ENCODE results near the gene TSSK6. TPM values are rescaled to one million over a fixed set of nuclear protein-coding genes. Genes with fewer than 3 reads are reported as not detected.

The TSSK6 gene
- total and polyA plus RNA-seq, 8 donors, result 0.69 to 2.5 (median 1.5) TPM

DNA sequence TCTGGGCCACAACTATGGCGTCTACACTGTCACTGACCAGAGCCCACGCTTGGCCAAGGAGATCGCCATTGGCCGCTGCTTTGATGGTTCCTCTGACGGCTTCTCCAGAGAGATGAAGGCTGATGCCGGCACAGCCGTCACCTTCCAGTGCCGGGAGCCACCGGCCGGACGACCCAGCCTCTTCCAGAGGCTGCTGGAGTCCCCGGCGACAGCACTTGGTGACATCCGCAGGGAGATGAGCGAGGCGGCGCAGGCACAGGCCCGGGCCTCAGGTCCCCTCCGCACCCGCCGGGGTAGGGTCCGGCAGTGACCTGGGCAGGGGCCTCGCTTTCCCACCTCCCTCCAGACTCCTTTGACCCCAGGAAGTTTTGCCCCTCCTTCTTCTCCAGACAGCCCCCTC lies 30.4 kb upstream of the TSSK6 start:
- WGBS, 2 donors, result 81 to 88% methylated on average over 19 to 23 of the region's 23 CpGs
- FAIRE-seq, result no peak
- intact Hi-C loops (cut with DNase I), result loop anchor here in 2 of 3 donors (10.0 kb wide), 2 partner anchors 89 to 399 kb away; no protein-coding TSS in a partner anchor

DNA sequence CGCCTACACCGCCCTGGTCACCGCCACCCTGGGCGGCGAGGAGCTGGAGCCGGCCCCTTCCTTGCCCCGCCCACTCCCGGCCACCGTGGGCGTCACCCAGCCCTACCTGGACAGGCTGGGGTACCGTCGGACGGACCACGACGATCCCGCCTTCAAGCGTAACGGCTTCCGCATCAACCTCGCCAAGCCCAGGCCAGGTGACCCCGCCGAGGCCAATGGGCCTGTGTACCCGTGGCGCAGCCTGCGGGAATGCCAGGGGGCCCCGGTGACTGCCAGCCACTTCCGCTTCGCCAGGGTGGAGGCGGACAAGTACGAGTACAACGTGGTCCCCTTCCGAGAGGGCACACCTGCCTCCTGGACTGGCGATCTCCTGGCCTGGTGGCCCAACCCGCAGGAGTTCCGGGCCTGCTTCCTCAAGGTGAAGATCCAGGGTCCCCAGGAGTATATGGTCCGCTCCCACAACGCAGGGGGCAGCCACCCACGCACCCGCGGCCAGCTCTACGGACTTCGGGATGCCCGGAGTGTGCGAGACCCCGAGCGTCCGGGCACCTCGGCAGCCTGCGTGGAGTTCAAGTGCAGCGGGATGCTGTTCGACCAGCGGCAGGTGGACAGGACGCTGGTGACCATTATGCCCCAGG lies 29.7 kb upstream of the TSSK6 start:
- FAIRE-seq (no peak), DNase-seq (peak in 2 of 6 donors; percentile 48 to 72), ATAC-seq (no peak)
- intact Hi-C loops (cut with DNase I), result loop anchor here in 2 of 3 donors (10.0 kb wide), 2 partner anchors 90 to 400 kb away; no protein-coding TSS in a partner anchor
- H3K9me3 ChIP-seq, result no peaks in the 10 kb centered on the region
- H3K4me3 ChIP-seq, result no peak overlapping the region
- no peak overlapping the region for H3K27ac ChIP-seq
- peaks cover 0 to 9% (median 0%) of the 10 kb centered on the region in 4 donors for H3K27me3 ChIP-seq
- H3K36me3 ChIP-seq, result no peaks in the 10 kb centered on the region
- peaks cover 0 to 6% (median 0%) of the 10 kb centered on the region in 3 donors for H3K4me1 ChIP-seq
- TF ChIP-seq, protein P1, sequence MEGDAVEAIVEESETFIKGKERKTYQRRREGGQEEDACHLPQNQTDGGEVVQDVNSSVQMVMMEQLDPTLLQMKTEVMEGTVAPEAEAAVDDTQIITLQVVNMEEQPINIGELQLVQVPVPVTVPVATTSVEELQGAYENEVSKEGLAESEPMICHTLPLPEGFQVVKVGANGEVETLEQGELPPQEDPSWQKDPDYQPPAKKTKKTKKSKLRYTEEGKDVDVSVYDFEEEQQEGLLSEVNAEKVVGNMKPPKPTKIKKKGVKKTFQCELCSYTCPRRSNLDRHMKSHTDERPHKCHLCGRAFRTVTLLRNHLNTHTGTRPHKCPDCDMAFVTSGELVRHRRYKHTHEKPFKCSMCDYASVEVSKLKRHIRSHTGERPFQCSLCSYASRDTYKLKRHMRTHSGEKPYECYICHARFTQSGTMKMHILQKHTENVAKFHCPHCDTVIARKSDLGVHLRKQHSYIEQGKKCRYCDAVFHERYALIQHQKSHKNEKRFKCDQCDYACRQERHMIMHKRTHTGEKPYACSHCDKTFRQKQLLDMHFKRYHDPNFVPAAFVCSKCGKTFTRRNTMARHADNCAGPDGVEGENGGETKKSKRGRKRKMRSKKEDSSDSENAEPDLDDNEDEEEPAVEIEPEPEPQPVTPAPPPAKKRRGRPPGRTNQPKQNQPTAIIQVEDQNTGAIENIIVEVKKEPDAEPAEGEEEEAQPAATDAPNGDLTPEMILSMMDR (IDR thresholded peaks at IDR 0.05), result no peak
- WGBS, 2 donors, result 81 to 82% methylated on average over 50 to 53 of the region's 53 CpGs

More for the DNA sequence above, 30.4 kb upstream of the TSSK6 start:
- H3K27me3 ChIP-seq, result peaks cover 0 to 9% (median 0%) of the 10 kb centered on the region in 4 donors
- H3K36me3 ChIP-seq, result no peaks in the 10 kb centered on the region
- DNase-seq, result peak in 1 of 6 donors; percentile 51
- H3K4me3 ChIP-seq, result no peak overlapping the region
- no peaks in the 10 kb centered on the region for H3K9me3 ChIP-seq
- H3K4me1 ChIP-seq, result peaks cover 0 to 3% (median 0%) of the 10 kb centered on the region in 3 donors
- H3K27ac ChIP-seq, result no peak overlapping the region
- ATAC-seq, result no peak
- TF ChIP-seq, protein P1 (IDR thresholded peaks at IDR 0.05), result no peak

DNA sequence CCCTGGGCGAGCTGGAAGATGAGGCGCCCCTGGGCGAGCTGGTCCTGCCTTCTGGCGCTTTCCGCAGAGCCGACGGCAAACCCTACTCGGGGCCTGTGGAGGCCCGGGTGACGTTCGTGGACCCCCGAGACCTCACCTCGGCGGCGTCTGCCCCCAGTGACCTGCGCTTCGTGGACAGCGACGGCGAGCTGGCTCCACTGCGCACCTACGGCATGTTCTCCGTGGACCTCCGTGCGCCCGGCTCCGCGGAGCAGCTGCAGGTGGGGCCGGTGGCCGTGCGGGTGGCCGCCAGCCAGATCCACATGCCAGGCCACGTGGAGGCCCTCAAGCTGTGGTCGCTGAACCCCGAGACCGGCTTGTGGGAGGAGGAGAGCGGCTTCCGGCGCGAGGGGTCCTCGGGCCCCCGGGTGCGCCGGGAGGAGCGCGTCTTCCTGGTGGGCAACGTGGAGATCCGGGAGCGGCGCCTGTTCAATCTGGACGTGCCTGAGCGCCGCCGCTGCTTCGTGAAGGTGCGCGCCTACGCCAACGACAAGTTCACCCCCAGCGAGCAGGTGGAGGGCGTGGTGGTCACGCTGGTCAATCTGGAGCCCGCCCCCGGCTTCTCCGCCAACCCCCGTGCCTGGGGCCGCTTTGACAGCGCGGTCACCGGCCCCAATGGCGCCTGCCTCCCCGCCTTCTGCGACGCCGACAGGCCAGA lies 29.1 kb upstream of the TSSK6 start:
- Histone ChIP-seq H3K27ac (no peak overlapping the region), H3K27me3 (peaks cover 0 to 14% (median 0%) of the 10 kb centered on the region in 4 donors), H3K36me3 (no peaks in the 10 kb centered on the region), H3K4me1 (peaks cover 0 to 6% (median 0%) of the 10 kb centered on the region in 3 donors), H3K4me3 (no peak overlapping the region), H3K9me3 (no peaks in the 10 kb centered on the region)
- intact Hi-C loops (cut with DNase I), result loop anchor here in 2 of 3 donors (10.0 kb wide), 2 partner anchors 90 to 400 kb away; no protein-coding TSS in a partner anchor
- no peak for FAIRE-seq
- WGBS, 2 donors, result 75 to 84% methylated on average over 74 to 75 of the region's 75 CpGs
- TF ChIP-seq, protein P1 (IDR thresholded peaks at IDR 0.05), result no peak
- DNase-seq, result peak in 1 of 6 donors; percentile 65
- ATAC-seq, result no peak

DNA sequence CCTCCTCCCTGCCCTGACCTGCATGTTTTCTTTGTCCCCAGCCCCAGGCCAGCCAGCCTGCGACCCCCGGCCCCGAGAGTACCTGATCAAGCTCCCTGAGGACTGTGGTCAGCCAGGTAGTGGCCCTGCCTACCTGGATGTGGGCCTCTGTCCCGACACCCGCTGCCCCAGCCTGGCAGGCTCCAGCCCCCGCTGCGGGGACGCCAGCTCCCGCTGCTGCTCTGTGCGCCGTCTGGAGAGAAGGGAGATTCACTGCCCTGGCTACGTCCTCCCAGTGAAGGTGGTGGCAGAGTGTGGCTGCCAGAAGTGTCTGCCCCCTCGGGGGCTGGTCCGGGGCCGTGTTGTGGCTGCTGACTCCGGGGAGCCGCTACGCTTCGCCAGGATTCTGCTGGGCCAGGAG lies 28.3 kb upstream of the TSSK6 start:
- 71 to 87% methylated on average over 19 of the region's 19 CpGs for WGBS, 2 donors
- no peak for FAIRE-seq
- intact Hi-C loops (cut with DNase I), result loop anchor here in 2 of 3 donors (10.0 kb wide), 2 partner anchors 91 to 401 kb away; no protein-coding TSS in a partner anchor
- ATAC-seq, result no peak
- Histone ChIP-seq H3K36me3 (no peaks in the 10 kb centered on the region), H3K27me3 (peaks cover 0 to 14% (median 0%) of the 10 kb centered on the region in 4 donors), H3K9me3 (no peaks in the 10 kb centered on the region), H3K27ac (no peak overlapping the region), H3K4me1 (peaks cover 0 to 7% (median 0%) of the 10 kb centered on the region in 3 donors), H3K4me3 (no peak overlapping the region)
- peak in 2 of 6 donors; percentile 29 to 53 for DNase-seq
- TF ChIP-seq, protein P1 (IDR thresholded peaks at IDR 0.05), result no peak

Data from pancreas (tissue), 10 donors.